NCI-H748 (cell line): ENCODE measurements around the gene SDR42E1.
A peak's percentile ranks its signal among the peaks of the same experiment; 100 is the strongest.

Experiments
- DNase-seq: peaks from one replicate; lab custom pipeline; 2025; ENCODE audit not compliant: unreplicated experiment; lab: John Stamatoyannopoulos, UW

SDR42E1 gene

GRCh38 chr16:82011199-82011641, at the start of gene SDR42E1:
SDR42E1 (minus strand) TSS chr16:82011470; CDS start chr16:82000858, 10,612 bp downstream.
- DNase-seq, result peak; percentile 90

GRCh38 chr16:82059983-82060421, 48.7 kb upstream of the SDR42E1 start:
- DNase-seq, result no peak

- DNase-seq, result no peak
These were observed 48.1 kb upstream of the SDR42E1 start for GRCh38 chr16:82059161-82059982.

- DNase-seq, result no peak
These were observed 45.3 kb upstream of the SDR42E1 start for GRCh38 chr16:82056550-82056896.

GRCh38 chr16:82055728-82056549, 44.7 kb upstream of the SDR42E1 start:
- no peak for DNase-seq

GRCh38 chr16:82055117-82055516, 43.8 kb upstream of the SDR42E1 start:
- no peak for DNase-seq

GRCh38 chr16:82051656-82052055, 40.4 kb upstream of the SDR42E1 start:
- DNase-seq, result no peak

- no peak for DNase-seq
These were observed 39.7 kb upstream of the SDR42E1 start for GRCh38 chr16:82050909-82051357.

- no peak for DNase-seq
These were observed 39.2 kb upstream of the SDR42E1 start for GRCh38 chr16:82050506-82050905.

- no peak for DNase-seq
These were observed 38.2 kb upstream of the SDR42E1 start for GRCh38 chr16:82049484-82049883.

GRCh38 chr16:82047787-82048186, 36.5 kb upstream of the SDR42E1 start:
- no peak for DNase-seq

- DNase-seq, result no peak
These were observed 36.1 kb upstream of the SDR42E1 start for GRCh38 chr16:82047374-82047773.

- no peak for DNase-seq
These were observed 35.7 kb upstream of the SDR42E1 start for GRCh38 chr16:82046941-82047340.

GRCh38 chr16:82046541-82046940, 35.3 kb upstream of the SDR42E1 start:
- DNase-seq, result no peak

GRCh38 chr16:82045465-82045864, 34.2 kb upstream of the SDR42E1 start:
- no peak for DNase-seq

GRCh38 chr16:82044585-82044911, 33.3 kb upstream of the SDR42E1 start:
- no peak for DNase-seq

- DNase-seq, result no peak
These were observed 32.7 kb upstream of the SDR42E1 start for GRCh38 chr16:82043680-82044584.

- DNase-seq, result no peak
These were observed 31.6 kb upstream of the SDR42E1 start for GRCh38 chr16:82042846-82043245.

GRCh38 chr16:82042144-82042543, 30.9 kb upstream of the SDR42E1 start:
- no peak for DNase-seq

- no peak for DNase-seq
These were observed 30.3 kb upstream of the SDR42E1 start for GRCh38 chr16:82041542-82041941.

GRCh38 chr16:82040296-82040695, 29.0 kb upstream of the SDR42E1 start:
- DNase-seq, result peak; percentile 55
